ENCODE measurements around the gene LRRC8D. TPM values are rescaled to one million over a fixed set of nuclear protein-coding genes. Genes with fewer than 3 reads are reported as not detected.
A peak's percentile ranks its signal among the peaks of the same experiment; 100 is the strongest.
"Not testable (repeated sequence)": the region's sequence is repeated elsewhere in the genome, so short reads cannot be mapped to it uniquely, and the experiment has no call there.

LRRC8D gene
- total RNA-seq, 1 donor from 2014 or later, result 10.0 TPM

- DNase-seq (ENCODE audit: low read depth in 2 of 2), result peak in 1 of 2 donors; percentile 69
Observed at GRCh38 chr1:89910780-89911179, 89.9 kb downstream of the LRRC8D start.

- DNase-seq (ENCODE audit: low read depth in 2 of 2), result no peak
Observed at GRCh38 chr1:89911191-89911991, 90.6 kb downstream of the LRRC8D start.

GRCh38 chr1:89912073-89912472, 91.2 kb downstream of the LRRC8D start:
- DNase-seq (ENCODE audit: low read depth in 2 of 2), result no peak

GRCh38 chr1:89913353-89914095, 92.7 kb downstream of the LRRC8D start:
- DNase-seq (ENCODE audit: low read depth in 2 of 2), result no peak

- no peak for DNase-seq (ENCODE audit: low read depth in 2 of 2)
Observed at GRCh38 chr1:89917353-89917752, 96.5 kb downstream of the LRRC8D start.

- no peak for DNase-seq (ENCODE audit: low read depth in 2 of 2)
Observed at GRCh38 chr1:89918127-89918793, 97.4 kb downstream of the LRRC8D start.

- DNase-seq (ENCODE audit: low read depth in 2 of 2), result no peak
Observed at GRCh38 chr1:89918794-89919155, 97.9 kb downstream of the LRRC8D start.

GRCh38 chr1:89919174-89919573, 98.3 kb downstream of the LRRC8D start:
- DNase-seq (ENCODE audit: low read depth in 2 of 2), result no peak

- no peak for DNase-seq (ENCODE audit: low read depth in 2 of 2)
Observed at GRCh38 chr1:89922911-89923310, 102.1 kb downstream of the LRRC8D start.

- no peak for DNase-seq (ENCODE audit: low read depth in 2 of 2)
Observed at GRCh38 chr1:89923517-89923916, 102.7 kb downstream of the LRRC8D start.

- DNase-seq (ENCODE audit: low read depth in 2 of 2), result not testable (repeated sequence)
Observed at GRCh38 chr1:89924075-89924474, 103.2 kb downstream of the LRRC8D start.

- DNase-seq (ENCODE audit: low read depth in 2 of 2), result no peak
Observed at GRCh38 chr1:89927049-89927448, 106.2 kb downstream of the LRRC8D start.

- no peak for DNase-seq (ENCODE audit: low read depth in 2 of 2)
Observed at GRCh38 chr1:89927478-89927877, 106.6 kb downstream of the LRRC8D start.

- DNase-seq (ENCODE audit: low read depth in 2 of 2), result no peak
Observed at GRCh38 chr1:89928506-89928905, 107.7 kb downstream of the LRRC8D start.

- DNase-seq (ENCODE audit: low read depth in 2 of 2), result peak in 1 of 2 donors; percentile 33
Observed at GRCh38 chr1:89929467-89930063, 108.7 kb downstream of the LRRC8D start.

GRCh38 chr1:89930579-89930978, 109.7 kb downstream of the LRRC8D start:
- no peak for DNase-seq (ENCODE audit: low read depth in 2 of 2)

GRCh38 chr1:89931964-89932363, 111.1 kb downstream of the LRRC8D start:
- DNase-seq (ENCODE audit: low read depth in 2 of 2), result no peak

GRCh38 chr1:89932598-89933364, 111.9 kb downstream of the LRRC8D start:
- no peak for DNase-seq (ENCODE audit: low read depth in 2 of 2)

- DNase-seq (ENCODE audit: low read depth in 2 of 2), result no peak
Observed at GRCh38 chr1:89934461-89934860, 113.6 kb downstream of the LRRC8D start.

GRCh38 chr1:89935235-89935634, 114.4 kb downstream of the LRRC8D start:
- DNase-seq (ENCODE audit: low read depth in 2 of 2), result no peak

- DNase-seq (ENCODE audit: low read depth in 2 of 2), result no peak
Observed at GRCh38 chr1:89936694-89937093, 115.9 kb downstream of the LRRC8D start.

Data from dermis microvascular lymphatic vessel endothelial cell (primary cell).